IMR-90 (cell line): Measurements from ENCODE around the gene POLRMT. TPM values are rescaled to one million over a fixed set of nuclear protein-coding genes. Genes with fewer than 3 reads are reported as not detected.
A peak's percentile ranks its signal among the peaks of the same experiment; 100 is the strongest.

Source experiments
- ATAC-seq: fragments of 200-7000 bp; cut with Tn5 transposase; 2 replicates; pipeline ENCODE4 v1.9.1; 2020; ENCODE audit warnings: low read depth, mild to moderate bottlenecking, moderate library complexity
- BruUV-seq: library from RNA; stranded (reverse); fragments of 400-500 nt; replicated peaks from 2 replicates; lab custom pipeline; 2021; lab: Mats Ljungman, UMichigan
- CTCF ChIA-PET: fragments of 300-600 bp; formaldehyde crosslinking; extraction: SDS; loops from one replicate; lab custom pipeline; 2021; ENCODE audit warnings: antibody characterized with exemption; lab: Yijun Ruan, JAX
- POLR2A ChIA-PET: fragments of 300-600 bp; sonication (Branson Sonifier 250); formaldehyde crosslinking; loops from one replicate; lab custom pipeline; 2022; ENCODE audit warnings: antibody characterized with exemption; ENCODE audit not compliant: unreplicated experiment; lab: Charles Lee
- DNase-seq: peaks from one replicate; pipeline ENCODE4 v3.0.0; 2013
- H2AFZ ChIP-seq: replicated peaks from 2 replicates; pipeline ENCODE3; 2013; ENCODE audit warnings: low read length, mild to moderate bottlenecking; ENCODE audit not compliant: poor library complexity
- H2AK5ac ChIP-seq: 2 replicates; pipeline ENCODE4 v1.6.1; 2013; ENCODE audit warnings: low read depth, low read length, inconsistent platforms
- H2AK9ac ChIP-seq: replicated peaks from 2 replicates; pipeline ENCODE3; 2013; ENCODE audit warnings: mild to moderate bottlenecking, low read depth, low read length, moderate library complexity; ENCODE audit not compliant: poor library complexity
- H2BK120ac ChIP-seq: 2 replicates; pipeline ENCODE4 v1.6.1; 2013; ENCODE audit warnings: low read depth, low read length, inconsistent platforms
- H2BK15ac ChIP-seq: 3 replicates; pipeline ENCODE4 v1.6.1; 2013; ENCODE audit warnings: low read depth, low read length, inconsistent platforms
- H2BK20ac ChIP-seq: 2 replicates; pipeline ENCODE4 v1.6.1; 2013; ENCODE audit warnings: low read depth, mild to moderate bottlenecking, inconsistent platforms, low read length, moderate library complexity
- H2BK5ac ChIP-seq: 2 replicates; pipeline ENCODE4 v1.6.1; 2013; ENCODE audit warnings: mild to moderate bottlenecking, low read depth, low read length, inconsistent platforms; ENCODE audit not compliant: poor library complexity, severe bottlenecking
- H3K14ac ChIP-seq: replicated peaks from 2 replicates; pipeline ENCODE4 v1.6.1; 2013; ENCODE audit warnings: low read depth, low read length, inconsistent platforms
- H3K18ac ChIP-seq: 2 replicates; pipeline ENCODE4 v1.6.1; 2013; ENCODE audit warnings: low read depth, low read length, control low read depth
- H3K23ac ChIP-seq: 2 replicates; pipeline ENCODE4 v1.6.1; 2013; ENCODE audit warnings: low read depth, low read length, inconsistent platforms
- H3K27ac ChIP-seq: 2 replicates; pipeline ENCODE4 v1.5.1; 2013; ENCODE audit warnings: mild to moderate bottlenecking, control low read depth, low read length; ENCODE audit not compliant: insufficient read depth
- H3K27me3 ChIP-seq: 2 replicates; pipeline ENCODE4 v1.6.1; 2013; ENCODE audit warnings: low read length; ENCODE audit not compliant: control insufficient read depth, insufficient read depth
- H3K36me3 ChIP-seq: 2 replicates; pipeline ENCODE4 v1.6.1; 2013; ENCODE audit warnings: low read length, mixed read lengths; ENCODE audit not compliant: control insufficient read depth, insufficient read depth
- H3K4ac ChIP-seq: 2 replicates; pipeline ENCODE4 v1.6.1; 2013; ENCODE audit warnings: low read depth, low read length, inconsistent platforms
- H3K4me1 ChIP-seq: 2 replicates; pipeline ENCODE4 v1.6.1; 2013; ENCODE audit warnings: low read length, mixed read lengths; ENCODE audit not compliant: control insufficient read depth, insufficient read depth
- H3K4me2 ChIP-seq: 2 replicates; pipeline ENCODE4 v1.6.1; 2013; ENCODE audit warnings: low read depth, mild to moderate bottlenecking, control low read depth, low read length, moderate library complexity
- H3K4me3 ChIP-seq: 2 replicates; pipeline ENCODE4 v1.5.1; 2013; ENCODE audit warnings: low read depth, mild to moderate bottlenecking, control low read depth, low read length, moderate library complexity; ENCODE audit not compliant: insufficient read depth
- H3K56ac ChIP-seq: 2 replicates; pipeline ENCODE4 v1.6.1; 2013; ENCODE audit warnings: low read length, inconsistent platforms; ENCODE audit not compliant: insufficient read depth; ENCODE audit errors: extremely low read depth
- H3K79me1 ChIP-seq, 2 experiments: 2 replicates each; pipeline ENCODE4 v1.6.1; 2013; ENCODE audit warnings: low read length in 2 of 2, inconsistent platforms in 1 of 2, low read depth in 1 of 2
- H3K9ac ChIP-seq: 2 replicates; pipeline ENCODE4 v1.6.1; 2013; ENCODE audit warnings: low read depth, low read length, control low read depth
- H3K9me1 ChIP-seq: 2 replicates; pipeline ENCODE4 v1.6.1; 2013; ENCODE audit warnings: low read length, inconsistent platforms; ENCODE audit not compliant: insufficient read depth
- H3K9me3 ChIP-seq: 2 replicates; pipeline ENCODE4 v1.6.1; 2013; ENCODE audit warnings: low read length; ENCODE audit not compliant: control insufficient read depth, insufficient read depth
- H4K20me1 ChIP-seq: 2 replicates; pipeline ENCODE4 v1.6.1; 2013; ENCODE audit warnings: low read length, inconsistent platforms; ENCODE audit not compliant: insufficient read depth
- H4K5ac ChIP-seq: 2 replicates; pipeline ENCODE4 v1.6.1; 2013; ENCODE audit warnings: mild to moderate bottlenecking, low read depth, low read length, control low read depth
- H4K8ac ChIP-seq, 2 experiments: 2 replicates each; pipeline ENCODE4 v1.6.1; 2013; ENCODE audit warnings: low read depth in 2 of 2, low read length in 2 of 2, control low read depth in 1 of 2, inconsistent platforms in 1 of 2
- H4K91ac ChIP-seq: 2 replicates; pipeline ENCODE4 v1.6.1; 2013; ENCODE audit warnings: low read depth, low read length, inconsistent platforms; ENCODE audit not compliant: insufficient read depth
- BHLHE40 ChIP-seq: fragments of 150-350 bp; IDR thresholded peaks from 2 replicates; pipeline ENCODE4 v1.6.1; 2016; ENCODE audit warnings: mild to moderate bottlenecking, low read depth, low read length
- CEBPB ChIP-seq: IDR thresholded peaks from 2 replicates; pipeline ENCODE4 v1.6.1; 2012; ENCODE audit warnings: low read depth, low read length, improper control_type of control experiment
- RAD21 ChIP-seq: IDR thresholded peaks from 2 replicates; pipeline ENCODE4 v1.6.1; 2012; ENCODE audit warnings: low read length, improper control_type of control experiment
- RCOR1 ChIP-seq: IDR thresholded peaks from 2 replicates; pipeline ENCODE4 v1.6.1; 2012; ENCODE audit warnings: mild to moderate bottlenecking, low read length, improper control_type of control experiment; ENCODE audit not compliant: insufficient replicate concordance
- WGBS, 2 experiments: methylation state at CpG; one replicate each; pipeline versions ENCODE4 v1.1.5 to v1.1.7; 2013; ENCODE audit warnings: missing lambda C conversion rate in 2 of 2; ENCODE audit not compliant: insufficient read length in 1 of 2; ENCODE audit errors: extremely low coverage in 2 of 2; 5-methylcytosine and 5-hydroxymethylcytosine counted together
- dilution Hi-C: fragments of 300-500 bp; cut with HindIII; formaldehyde crosslinking; loops from one replicate; pipeline ENCODE4 v1.14.3; 2018; ENCODE audit warnings: low sequenced_read_pairs; ENCODE audit not compliant: unreplicated experiment
- in situ Hi-C: fragments of 300-500 bp; cut with MboI; formaldehyde crosslinking; loops from 3 replicates; pipeline ENCODE4 v1.14.3; 2019; ENCODE audit warnings: low sequenced_read_pairs, inconsistent platforms, mixed read lengths
- intact Hi-C: fragments of 100-400 bp; cut with micrococcal nuclease; formaldehyde crosslinking; loops from 2 replicates; pipeline ENCODE4 v1.10.0; 2022
- polyA plus RNA-seq, 3 experiments: library from polyadenylated mRNA; depleted of rRNA; stranded (reverse); fragments of >200 nt; gene quantifications; 2 replicates each; pipeline ENCODE4 v1.2.3, GENCODE V29; 2012; ENCODE audit warnings: low replicate concordance in 1 of 3
- total RNA-seq: library from RNA; depleted of rRNA; stranded (reverse); fragments of >200 nt; gene quantifications from 2 replicates; pipeline ENCODE4 v1.2.3, GENCODE V29; 2012

The POLRMT gene
- total and polyA plus RNA-seq, 2 of the 4 experiments (the other 2 are of a cell fraction) = 9.9 to 29.6 TPM

- in situ Hi-C loops = no loop called here
- H4K8ac ChIP-seq = peak overlapping the region; percentile 28 to 97; a peak in 3 of 4 replicates
- no peak overlapping the region; the same call in 2 of the 3 replicates for H2BK15ac ChIP-seq
- peak overlapping the region; percentile 80 for H3K4me2 ChIP-seq
- H3K4me3 ChIP-seq = peak overlapping the region; percentile 66
- H3K9me3 ChIP-seq = no peaks in the 10 kb centered on the region
- H3K9me1 ChIP-seq = no peaks in the 10 kb centered on the region; the same call in 1 of the 2 replicates
- intact Hi-C loops = loop anchor here (2.0 kb wide), 3 partner anchors 23 to 45 kb away; partner anchors contain the start of genes HCN2 and RNF126
- H2BK20ac ChIP-seq = no peak overlapping the region
- H3K27me3 ChIP-seq = no peaks in the 10 kb centered on the region
- peak overlapping the region; percentile 95 for H2AFZ ChIP-seq
- peaks cover 3% of the 10 kb centered on the region; the same call in 1 of the 2 replicates for H4K20me1 ChIP-seq
- ATAC-seq (peak; percentile 13), DNase-seq (peak; percentile 11)
- peak overlapping the region; percentile 32; the same call in 1 of the 2 replicates for H4K5ac ChIP-seq
- H2AK5ac ChIP-seq = peak overlapping the region; percentile 50
- ChIA-PET POLR2A (interaction anchor here (0.5 kb wide), 1 partner anchor 12 kb away, joined by 3 read pairs; no protein-coding TSS in a partner anchor), CTCF (no interaction called here)
- WGBS, 2 experiments = 55% methylated on average over 5 of the region's 32 CpGs; no CpG with 5 or more reads in 1 of the 2 experiments
- peak overlapping the region; percentile 91 for H3K23ac ChIP-seq
- peak overlapping the region; percentile 75 for H2BK5ac ChIP-seq
- peak overlapping the region; percentile 81 for H3K4ac ChIP-seq
- peaks cover 5% of the 10 kb centered on the region; the same call in 1 of the 2 replicates for H3K36me3 ChIP-seq
- H3K9ac ChIP-seq = peak overlapping the region; percentile 93
- H3K27ac ChIP-seq = peak overlapping the region; percentile 82
- H3K56ac ChIP-seq = peak overlapping the region; percentile 64; the same call in 1 of the 2 replicates
- H2AK9ac ChIP-seq = peak overlapping the region; percentile 90
- BruUV-seq = no TSS peak
- H2BK120ac ChIP-seq = peak overlapping the region; percentile 83; the same call in 1 of the 2 replicates
- H3K79me1 ChIP-seq = peaks cover 7 to 27% of the 10 kb centered on the region in 2 experiments
- dilution Hi-C loops = no loop called here
- TF ChIP-seq RCOR1 (peak; percentile 30), RAD21 (no peak), BHLHE40 (peak; percentile 54), CEBPB (no peak)
- H3K18ac ChIP-seq = peak overlapping the region; percentile 44
- peak overlapping the region; percentile 93 for H3K14ac ChIP-seq
- H4K91ac ChIP-seq = no peak overlapping the region; the same call in 1 of the 2 replicates
- H3K4me1 ChIP-seq = peaks cover 10% of the 10 kb centered on the region
Observed at GRCh38 chr19:633786-634639, 676 bp upstream of the POLRMT start.
